H9 (cell line): Measurements from ENCODE around the gene USP17L5. TPM values are rescaled to one million over a fixed set of nuclear protein-coding genes. Genes with fewer than 3 reads are reported as not detected.
"Not testable (repeated sequence)": the region's sequence is repeated elsewhere in the genome, so short reads cannot be mapped to it uniquely, and the experiment has no call there.

ENCODE experiments used
- DNase-seq: peaks from one replicate; pipeline ENCODE4 v3.0.0-alpha.2; 2017
- H2AFZ ChIP-seq: one replicate; pipeline ENCODE4 v1.6.1; 2013; ENCODE audit warnings: mild to moderate bottlenecking, low read length, control low read depth, moderate library complexity
- H2AK5ac ChIP-seq: 2 replicates; pipeline ENCODE4 v1.6.1; 2013; ENCODE audit warnings: low read length, control low read depth, mixed read lengths; ENCODE audit not compliant: insufficient read length
- H2BK120ac ChIP-seq: one replicate; pipeline ENCODE4 v1.6.1; 2013; ENCODE audit warnings: low read depth, mild to moderate bottlenecking, low read length, control low read depth, inconsistent platforms; ENCODE audit not compliant: poor library complexity, severe bottlenecking
- H2BK12ac ChIP-seq: 2 replicates; pipeline ENCODE4 v1.6.1; 2013; ENCODE audit warnings: low read length, control low read depth, mixed read lengths, low read depth; ENCODE audit not compliant: insufficient read length
- H2BK15ac ChIP-seq: 2 replicates; pipeline ENCODE4 v1.6.1; 2013; ENCODE audit warnings: low read depth, low read length, control low read depth
- H2BK20ac ChIP-seq: one replicate; pipeline ENCODE4 v1.6.1; 2013; ENCODE audit warnings: low read depth, mild to moderate bottlenecking, low read length, control low read depth, inconsistent platforms; ENCODE audit not compliant: poor library complexity, severe bottlenecking
- H2BK5ac ChIP-seq: 2 replicates; pipeline ENCODE4 v1.6.1; 2013; ENCODE audit warnings: low read length, control low read depth, mixed read lengths; ENCODE audit not compliant: insufficient read length
- H3K14ac ChIP-seq: 2 replicates; pipeline ENCODE4 v1.6.1; 2013; ENCODE audit warnings: low read length, control low read depth; ENCODE audit not compliant: insufficient read depth
- H3K18ac ChIP-seq: 2 replicates; pipeline ENCODE4 v1.6.1; 2013; ENCODE audit warnings: low read depth, mild to moderate bottlenecking, mixed read lengths, low read length, control low read depth; ENCODE audit not compliant: insufficient read length
- H3K23ac ChIP-seq: 2 replicates; pipeline ENCODE4 v1.6.1; 2013; ENCODE audit warnings: low read length, control low read depth, mixed read lengths, low read depth; ENCODE audit not compliant: insufficient read length
- H3K23me2 ChIP-seq: 2 replicates; pipeline ENCODE4 v1.6.1; 2013; ENCODE audit warnings: low read depth, mild to moderate bottlenecking, mixed read lengths, low read length, control low read depth; ENCODE audit not compliant: insufficient read length, poor library complexity, severe bottlenecking
- H3K27ac ChIP-seq: 2 replicates; pipeline ENCODE4 v1.5.1; 2013; ENCODE audit warnings: low read length, control low read depth, mixed read lengths, low read depth; ENCODE audit not compliant: insufficient read length
- H3K27me3 ChIP-seq: 2 replicates; pipeline ENCODE4 v1.6.1; 2013; ENCODE audit warnings: low read length, control low read depth, inconsistent platforms; ENCODE audit not compliant: insufficient read depth
- H3K4ac ChIP-seq: 2 replicates; pipeline ENCODE4 v1.6.1; 2013; ENCODE audit warnings: low read depth, mild to moderate bottlenecking, control low read depth, inconsistent platforms, low read length, moderate library complexity
- H3K4me1 ChIP-seq: 2 replicates; pipeline ENCODE4 v1.6.1; 2013; ENCODE audit warnings: low read length, control low read depth, inconsistent platforms; ENCODE audit not compliant: insufficient read depth
- H3K4me2 ChIP-seq: 2 replicates; pipeline ENCODE4 v1.6.1; 2013; ENCODE audit warnings: low read length, control low read depth, mixed read lengths; ENCODE audit not compliant: insufficient read length, insufficient read depth
- H3K56ac ChIP-seq: 2 replicates; pipeline ENCODE4 v1.6.1; 2013; ENCODE audit warnings: low read depth, mild to moderate bottlenecking, mixed read lengths, low read length, control low read depth; ENCODE audit not compliant: insufficient read length
- H3K79me1 ChIP-seq: 2 replicates; pipeline ENCODE4 v1.6.1; 2013; ENCODE audit warnings: low read depth, mild to moderate bottlenecking, moderate library complexity, low read length, control low read depth, inconsistent platforms; ENCODE audit not compliant: insufficient read depth, poor library complexity, severe bottlenecking
- H3K79me2 ChIP-seq: 2 replicates; pipeline ENCODE4 v1.6.1; 2013; ENCODE audit warnings: low read length, control low read depth, inconsistent platforms; ENCODE audit not compliant: insufficient read depth
- H3K9ac ChIP-seq: 2 replicates; pipeline ENCODE4 v1.6.1; 2013; ENCODE audit warnings: low read length, control low read depth, mixed read lengths; ENCODE audit not compliant: insufficient read length; ENCODE audit errors: extremely low read depth
- H3K9me3 ChIP-seq: one replicate; pipeline ENCODE4 v1.6.1; 2013; ENCODE audit warnings: low read depth, low read length, inconsistent platforms; ENCODE audit not compliant: control insufficient read depth
- H3T11ph ChIP-seq: one replicate; pipeline ENCODE4 v1.6.1; 2013; ENCODE audit warnings: mild to moderate bottlenecking, low read length, control low read depth, inconsistent platforms
- H4K20me1 ChIP-seq: one replicate; pipeline ENCODE4 v1.6.1; 2013; ENCODE audit not compliant: control insufficient read depth, insufficient read length, insufficient read depth
- H4K5ac ChIP-seq: 2 replicates; pipeline ENCODE4 v1.6.1; 2013; ENCODE audit warnings: low read depth, mild to moderate bottlenecking, mixed read lengths, low read length, control low read depth; ENCODE audit not compliant: insufficient read length
- H4K8ac ChIP-seq: replicated peaks from 2 replicates; pipeline ENCODE4 v1.6.1; 2013; ENCODE audit warnings: low read length, control low read depth, mixed read lengths, low read depth; ENCODE audit not compliant: insufficient read length
- H4K91ac ChIP-seq: 2 replicates; pipeline ENCODE4 v1.6.1; 2013; ENCODE audit warnings: low read depth, mild to moderate bottlenecking, moderate library complexity, mixed read lengths, low read length, control low read depth; ENCODE audit not compliant: insufficient read length
- H3K27ac Mint-ChIP-seq, 3 experiments: 2 replicates in 2 of 3; 3 replicates in 1 of 3; pipeline ENCODE4 v1.8.0; 2020 to 2021; ENCODE audit warnings: mixed read lengths in 3 of 3, mild to moderate bottlenecking in 1 of 3, moderate library complexity in 1 of 3
- H3K27me3 Mint-ChIP-seq: 2 replicates; pipeline ENCODE4 v1.8.0; 2021; ENCODE audit warnings: low read depth, mild to moderate bottlenecking, moderate library complexity, mixed read lengths
- H3K36me3 Mint-ChIP-seq, 3 experiments: 2 replicates in 2 of 3; 3 replicates in 1 of 3; pipeline ENCODE4 v1.8.0; 2020 to 2021; ENCODE audit warnings: low read depth in 3 of 3, mixed read lengths in 3 of 3; ENCODE audit not compliant: insufficient read depth in 1 of 3
- H3K4me1 Mint-ChIP-seq, 2 experiments: 2 replicates each; pipeline ENCODE4 v1.8.0; 2020; ENCODE audit warnings: mixed read lengths in 2 of 2
- H3K4me3 Mint-ChIP-seq, 2 experiments: 2 replicates in 1 of 2; 3 replicates in 1 of 2; pipeline ENCODE4 v1.8.0; 2020 to 2021; ENCODE audit warnings: mild to moderate bottlenecking in 2 of 2, mixed read lengths in 2 of 2, moderate library complexity in 1 of 2
- H3K9me3 Mint-ChIP-seq, 2 experiments: 2 replicates in 1 of 2; 3 replicates in 1 of 2; pipeline ENCODE4 v1.8.0; 2020; ENCODE audit warnings: mild to moderate bottlenecking in 2 of 2, mixed read lengths in 2 of 2, moderate library complexity in 1 of 2
- WGBS: extraction: QIAGEN DNeasy Blood & Tissue Kit; methylation state at CpG from one replicate; pipeline ENCODE4 v1.1.7; 2013; ENCODE audit warnings: missing lambda C conversion rate, low lambda C conversion rate, mixed read lengths; ENCODE audit not compliant: insufficient read length; ENCODE audit errors: extremely low coverage; 5-methylcytosine and 5-hydroxymethylcytosine counted together
- long read RNA-seq: library from polyadenylated mRNA; unstranded; transcript quantifications from one replicate; pipeline ENCODE4 v2.0.0, GENCODE V29; 2020
- total RNA-seq: library from RNA; stranded (reverse); gene quantifications from 2 replicates; pipeline ENCODE4 v1.2.1, GENCODE V29; 2021

USP17L5 gene, protein sequence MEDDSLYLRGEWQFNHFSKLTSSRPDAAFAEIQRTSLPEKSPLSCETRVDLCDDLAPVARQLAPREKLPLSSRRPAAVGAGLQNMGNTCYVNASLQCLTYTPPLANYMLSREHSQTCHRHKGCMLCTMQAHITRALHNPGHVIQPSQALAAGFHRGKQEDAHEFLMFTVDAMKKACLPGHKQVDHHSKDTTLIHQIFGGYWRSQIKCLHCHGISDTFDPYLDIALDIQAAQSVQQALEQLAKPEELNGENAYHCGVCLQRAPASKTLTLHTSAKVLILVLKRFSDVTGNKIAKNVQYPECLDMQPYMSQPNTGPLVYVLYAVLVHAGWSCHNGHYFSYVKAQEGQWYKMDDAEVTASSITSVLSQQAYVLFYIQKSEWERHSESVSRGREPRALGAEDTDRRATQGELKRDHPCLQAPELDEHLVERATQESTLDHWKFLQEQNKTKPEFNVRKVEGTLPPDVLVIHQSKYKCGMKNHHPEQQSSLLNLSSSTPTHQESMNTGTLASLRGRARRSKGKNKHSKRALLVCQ
- total RNA-seq = not detected in 2 replicates
- long read RNA-seq = 0 reads

DNA sequence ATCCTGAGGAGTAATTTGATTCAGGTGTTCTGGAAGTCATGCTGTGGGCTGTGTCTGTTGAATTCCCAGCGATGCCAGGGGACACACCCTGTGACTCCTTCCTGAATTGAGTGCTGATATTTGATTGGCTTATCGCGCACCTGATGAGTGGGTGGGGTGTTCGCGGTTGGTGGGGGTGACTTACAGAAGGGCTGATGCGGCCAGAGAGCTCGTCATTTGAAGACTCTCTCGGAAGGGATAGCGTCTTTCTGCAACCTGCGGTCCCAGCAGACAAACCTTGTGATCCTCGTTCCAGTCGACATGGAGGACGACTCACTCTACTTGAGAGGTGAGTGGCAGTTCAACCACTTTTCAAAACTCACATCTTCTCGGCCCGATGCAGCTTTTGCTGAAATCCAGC is at the start of gene USP17L5:
Gene USP17L5, plus strand, starts transcription at position 301 of the 400 bp plus-strand sequence. Its CDS starts 0 bp downstream, at position 301.
- not testable (repeated sequence) for H3K79me2 ChIP-seq, H3K23ac ChIP-seq, H3K27me3 Mint-ChIP-seq, H4K8ac ChIP-seq, H3K4me1 ChIP-seq, H3K4me2 ChIP-seq, H3K79me1 ChIP-seq, H3K36me3 Mint-ChIP-seq, H3K18ac ChIP-seq, H3K9me3 Mint-ChIP-seq, H3K27ac Mint-ChIP-seq, H2BK15ac ChIP-seq, DNase-seq, H2BK5ac ChIP-seq, H3K4ac ChIP-seq, H4K5ac ChIP-seq, H3K56ac ChIP-seq, H3K9ac ChIP-seq, H2AK5ac ChIP-seq, H3K9me3 ChIP-seq, H3K14ac ChIP-seq, H2BK20ac ChIP-seq, H3K4me1 Mint-ChIP-seq, H4K20me1 ChIP-seq, H3K27me3 ChIP-seq, H3T11ph ChIP-seq, H2BK120ac ChIP-seq, H2AFZ ChIP-seq, H3K23me2 ChIP-seq, H4K91ac ChIP-seq, H2BK12ac ChIP-seq, H3K27ac ChIP-seq, H3K4me3 Mint-ChIP-seq
- no CpG with 5 or more reads among the region's 15 CpGs for WGBS

DNA sequence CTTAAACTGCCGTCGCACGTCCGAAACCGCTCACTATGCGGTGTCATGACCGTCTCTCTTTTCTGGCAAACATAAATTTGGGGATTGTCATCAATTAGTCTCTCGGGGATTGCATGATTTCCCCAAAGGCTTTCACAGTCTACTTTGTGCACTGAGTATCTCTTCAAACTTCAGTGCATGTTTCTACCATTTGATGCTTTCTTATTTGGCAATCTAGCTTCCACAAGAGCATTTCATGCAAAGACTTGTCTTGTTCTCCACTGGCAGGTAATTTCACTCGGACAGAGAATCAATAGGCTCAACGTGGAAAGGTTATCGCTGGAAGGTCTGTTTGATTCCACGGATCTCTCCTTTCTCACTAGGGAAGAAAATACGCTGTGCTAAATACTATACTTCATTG is 15.0 kb upstream of the USP17L5 start:
- not testable (repeated sequence) for H3K79me2 ChIP-seq, H4K20me1 ChIP-seq, H3K23ac ChIP-seq, H3K27ac Mint-ChIP-seq, H3K9me3 ChIP-seq, H2BK12ac ChIP-seq, H3K14ac ChIP-seq, H2BK15ac ChIP-seq, H3K56ac ChIP-seq, H2AK5ac ChIP-seq, H3T11ph ChIP-seq, H3K9me3 Mint-ChIP-seq, DNase-seq, H4K8ac ChIP-seq, H3K27ac ChIP-seq, H3K4me2 ChIP-seq, H2BK20ac ChIP-seq, H4K91ac ChIP-seq, H3K36me3 Mint-ChIP-seq, H3K4me1 Mint-ChIP-seq, H3K4me3 Mint-ChIP-seq, H3K18ac ChIP-seq, H2BK5ac ChIP-seq, H3K27me3 Mint-ChIP-seq, H3K23me2 ChIP-seq, H2AFZ ChIP-seq, H2BK120ac ChIP-seq, H3K4ac ChIP-seq, H3K79me1 ChIP-seq, H3K9ac ChIP-seq, H3K27me3 ChIP-seq, H3K4me1 ChIP-seq, H4K5ac ChIP-seq
- no CpG with 5 or more reads among the region's 13 CpGs for WGBS
